ENCODE results near the gene ATRN.

The ATRN gene

GRCh38 chr20:3692706-3693294, 222.0 kb downstream of the ATRN start:
- no peak for DNase-seq (ENCODE audit: low read depth in 1 of 2, low spot score in 1 of 2)

- no peak for DNase-seq (ENCODE audit: low read depth in 1 of 2, low spot score in 1 of 2)
These were observed 222.6 kb downstream of the ATRN start for GRCh38 chr20:3693376-3693775.

GRCh38 chr20:3694864-3695263, 224.0 kb downstream of the ATRN start:
- no peak for DNase-seq (ENCODE audit: low read depth in 1 of 2, low spot score in 1 of 2)

GRCh38 chr20:3696200-3696599, 225.4 kb downstream of the ATRN start:
- no peak for DNase-seq (ENCODE audit: low read depth in 1 of 2, low spot score in 1 of 2)

GRCh38 chr20:3696745-3697587, 226.1 kb downstream of the ATRN start:
- no peak for DNase-seq (ENCODE audit: low read depth in 1 of 2, low spot score in 1 of 2)

GRCh38 chr20:3697588-3698305, 226.9 kb downstream of the ATRN start:
- no peak for DNase-seq (ENCODE audit: low read depth in 1 of 2, low spot score in 1 of 2)

- no peak for DNase-seq (ENCODE audit: low read depth in 1 of 2, low spot score in 1 of 2)
These were observed 227.8 kb downstream of the ATRN start for GRCh38 chr20:3698591-3699001.

- no peak for DNase-seq (ENCODE audit: low read depth in 1 of 2, low spot score in 1 of 2)
These were observed 228.2 kb downstream of the ATRN start for GRCh38 chr20:3699037-3699436.

Data from activated CD4-positive, alpha-beta T cell treated with anti-CD3 and anti-CD28 coated beads, Interleukin-2, amount 50 U/mL, for 24 hours (primary cell).